ENCODE measurements around the gene OGFR. TPM values are rescaled to one million over a fixed set of nuclear protein-coding genes. Genes with fewer than 3 reads are reported as not detected.

OGFR gene
- total RNA-seq, 2 experiments from 2014 or later: 71.1 to 73.4 TPM

- Mint-ChIP-seq H3K9me3 (no peaks in the 10 kb centered on the region), H3K36me3 (ENCODE audit: low read depth) (peaks cover 42% of the 10 kb centered on the region), H3K27ac (no peak overlapping the region), H3K27me3 (no peaks in the 10 kb centered on the region), H3K4me3 (no peak overlapping the region), H3K4me1 (peaks cover 22% of the 10 kb centered on the region)
- ChIA-PET CTCF (interaction anchor here (1.2 to 2.5 kb wide), 3 partner anchors 17 to 140 kb away, joined by 3 to 24 read pairs (median 4); partner anchors contain the start of gene TCFL5), POLR2A (interaction anchor here (1.3 to 2.5 kb wide), 2 partner anchors 14 to 15 kb away, joined by 4 to 18 read pairs; partner anchors contain the start of gene MRGBP)
- no peak for DNase-seq
These were observed 5.1 kb downstream of the OGFR start for GRCh38 chr20:62809530-62810428.

GRCh38 chr20:62811320-62811719 is 6.7 kb downstream of the OGFR start:
- no peak overlapping the region for H3K4me3 Mint-ChIP-seq
- ChIA-PET POLR2A (interaction anchor here (1.3 kb wide), 1 partner anchor 17 kb away, joined by 4 read pairs; no protein-coding TSS in a partner anchor), CTCF (no interaction called here)
- DNase-seq: no peak
- no peak overlapping the region for H3K27ac Mint-ChIP-seq
- peaks cover 19% of the 10 kb centered on the region for H3K4me1 Mint-ChIP-seq
- H3K36me3 Mint-ChIP-seq (ENCODE audit: low read depth): peaks cover 36% of the 10 kb centered on the region
- peaks cover 14% of the 10 kb centered on the region for H3K27me3 Mint-ChIP-seq
- H3K9me3 Mint-ChIP-seq: no peaks in the 10 kb centered on the region

GRCh38 chr20:62811720-62812119 is 7.1 kb downstream of the OGFR start:
- ChIA-PET POLR2A (no interaction called here), CTCF (no interaction called here)
- no peak for DNase-seq
- no peak overlapping the region for H3K27ac Mint-ChIP-seq
- no peak overlapping the region for H3K4me3 Mint-ChIP-seq
- H3K36me3 Mint-ChIP-seq (ENCODE audit: low read depth): peaks cover 33% of the 10 kb centered on the region
- peaks cover 16% of the 10 kb centered on the region for H3K27me3 Mint-ChIP-seq
- H3K9me3 Mint-ChIP-seq: no peaks in the 10 kb centered on the region
- H3K4me1 Mint-ChIP-seq: peaks cover 15% of the 10 kb centered on the region

GRCh38 chr20:62812181-62812906 is 7.7 kb downstream of the OGFR start:
- Mint-ChIP-seq H3K36me3 (ENCODE audit: low read depth) (peaks cover 30% of the 10 kb centered on the region), H3K27me3 (peaks cover 16% of the 10 kb centered on the region), H3K4me1 (peaks cover 12% of the 10 kb centered on the region), H3K9me3 (no peaks in the 10 kb centered on the region), H3K27ac (no peak overlapping the region), H3K4me3 (no peak overlapping the region)
- ChIA-PET CTCF (no interaction called here), POLR2A (no interaction called here)
- DNase-seq: no peak

- Mint-ChIP-seq H3K27ac (no peak overlapping the region), H3K4me3 (no peak overlapping the region), H3K9me3 (no peaks in the 10 kb centered on the region)
These were observed 8.2 kb downstream of the OGFR start for GRCh38 chr20:62812907-62813200.

GRCh38 chr20:62813588-62813987 is 9.0 kb downstream of the OGFR start:
- Mint-ChIP-seq H3K4me1 (peaks cover 5% of the 10 kb centered on the region), H3K4me3 (no peak overlapping the region), H3K36me3 (ENCODE audit: low read depth) (peaks cover 22% of the 10 kb centered on the region), H3K27me3 (peaks cover 24% of the 10 kb centered on the region), H3K9me3 (no peaks in the 10 kb centered on the region), H3K27ac (no peak overlapping the region)
- POLR2A ChIA-PET: interaction anchor here (2.2 kb wide), 1 partner anchor 8 kb away, joined by 7 read pairs; the partner anchor contains the start of gene OGFR
- CTCF ChIA-PET: no interaction called here
- DNase-seq: no peak

More at GRCh38 chr20:62812907-62813200, 8.2 kb downstream of the OGFR start:
- no peak for DNase-seq
- peaks cover 18% of the 10 kb centered on the region for H3K27me3 Mint-ChIP-seq
- POLR2A ChIA-PET: no interaction called here
- CTCF ChIA-PET: no interaction called here
- H3K4me1 Mint-ChIP-seq: peaks cover 9% of the 10 kb centered on the region
- peaks cover 28% of the 10 kb centered on the region for H3K36me3 Mint-ChIP-seq (ENCODE audit: low read depth)

- ChIA-PET CTCF (no interaction called here), POLR2A (interaction anchor here (1.3 to 2.2 kb wide), 2 partner anchors 9 kb away, joined by 4 to 7 read pairs; partner anchors contain the start of gene OGFR)
- Mint-ChIP-seq H3K27me3 (peaks cover 24% of the 10 kb centered on the region), H3K27ac (no peak overlapping the region), H3K4me1 (peaks cover 5% of the 10 kb centered on the region), H3K4me3 (no peak overlapping the region), H3K9me3 (no peaks in the 10 kb centered on the region), H3K36me3 (ENCODE audit: low read depth) (peaks cover 20% of the 10 kb centered on the region)
- DNase-seq: no peak
These were observed 9.5 kb downstream of the OGFR start for GRCh38 chr20:62814060-62814708.

- ChIA-PET CTCF (no interaction called here), POLR2A (interaction anchor here (1.3 to 2.2 kb wide), 2 partner anchors 8 to 10 kb away, joined by 4 to 7 read pairs; partner anchors contain the start of gene OGFR)
- Mint-ChIP-seq H3K36me3 (ENCODE audit: low read depth) (peaks cover 14% of the 10 kb centered on the region), H3K4me3 (no peak overlapping the region), H3K27me3 (peaks cover 24% of the 10 kb centered on the region), H3K27ac (no peak overlapping the region), H3K9me3 (no peaks in the 10 kb centered on the region), H3K4me1 (peaks cover 5% of the 10 kb centered on the region)
- DNase-seq: no peak
These were observed 10.1 kb downstream of the OGFR start for GRCh38 chr20:62814709-62815065.

- Mint-ChIP-seq H3K27ac (no peak overlapping the region), H3K9me3 (no peaks in the 10 kb centered on the region), H3K4me3 (no peak overlapping the region), H3K27me3 (peaks cover 26% of the 10 kb centered on the region), H3K36me3 (ENCODE audit: low read depth) (peaks cover 14% of the 10 kb centered on the region), H3K4me1 (peaks cover 5% of the 10 kb centered on the region)
- ChIA-PET POLR2A (interaction anchor here (1.2 to 2.2 kb wide), 3 partner anchors 8 to 75 kb away, joined by 3 to 7 read pairs (median 4); partner anchors contain the start of gene OGFR), CTCF (no interaction called here)
- DNase-seq: no peak
These were observed 10.7 kb downstream of the OGFR start for GRCh38 chr20:62815066-62815991.

GRCh38 chr20:62816031-62816883 is 11.6 kb downstream of the OGFR start:
- H3K9me3 Mint-ChIP-seq: no peaks in the 10 kb centered on the region
- no peak for DNase-seq
- H3K27me3 Mint-ChIP-seq: peaks cover 26% of the 10 kb centered on the region
- no peak overlapping the region for H3K4me3 Mint-ChIP-seq
- ChIA-PET CTCF (no interaction called here), POLR2A (interaction anchor here (1.2 kb wide), 1 partner anchor 76 kb away, joined by 3 read pairs; no protein-coding TSS in a partner anchor)
- peaks cover 11% of the 10 kb centered on the region for H3K36me3 Mint-ChIP-seq (ENCODE audit: low read depth)
- peaks cover 5% of the 10 kb centered on the region for H3K4me1 Mint-ChIP-seq
- no peak overlapping the region for H3K27ac Mint-ChIP-seq

- peaks cover 6% of the 10 kb centered on the region for H3K36me3 Mint-ChIP-seq (ENCODE audit: low read depth)
- ChIA-PET POLR2A (no interaction called here), CTCF (no interaction called here)
- H3K27ac Mint-ChIP-seq: no peak within 1 kb of the TSS
- no peak within 1 kb of the TSS for H3K4me3 Mint-ChIP-seq
- no peaks in the 10 kb centered on the region for H3K9me3 Mint-ChIP-seq
- H3K27me3 Mint-ChIP-seq: peaks cover 26% of the 10 kb centered on the region
- peaks cover 5% of the 10 kb centered on the region for H3K4me1 Mint-ChIP-seq
- no peak for DNase-seq
These were observed 12.5 kb downstream of the OGFR start, which contains the start of gene COL9A3 for GRCh38 chr20:62816884-62817873. Gene COL9A3 (plus strand): TSS chr20:62817050. CDS start chr20:62817065, 15 bp downstream.

All from activated CD4-positive, alpha-beta memory T cell treated with anti-CD3 and anti-CD28 coated beads, Interleukin-2, amount 10 ng/mL, durations not matched to agents 7 days and 5 days (primary cell).